GM12878 (cell line): Measurements from ENCODE around the gene CPNE4. TPM values are rescaled to one million over a fixed set of nuclear protein-coding genes. Genes with fewer than 3 reads are reported as not detected.
A peak's percentile ranks its signal among the peaks of the same experiment; 100 is the strongest.

Experiments
- ATAC-seq: fragments of 200-7000 bp; cut with Tn5 transposase; 3 replicates; pipeline ENCODE4 v1.9.1; 2020; ENCODE audit warnings: mild to moderate bottlenecking, moderate library complexity
- BruUV-seq: library from RNA; stranded (reverse); fragments of 400-500 nt; replicated peaks from 2 replicates; lab custom pipeline; 2021; lab: Mats Ljungman, UMichigan
- CTCF ChIA-PET: fragments of 300-600 bp; sonication (Branson Sonifier 250); formaldehyde crosslinking; extraction: SDS; loops from one replicate; lab custom pipeline; 2021; ENCODE audit warnings: inconsistent platforms; lab: Yijun Ruan, JAX
- POLR2A ChIA-PET: fragments of 350-600 bp; formaldehyde crosslinking; extraction: SDS; loops from one replicate; lab custom pipeline; 2021; ENCODE audit warnings: inconsistent platforms; lab: Charles Lee
- RAD21 ChIA-PET: fragments of 300-600 bp; sonication (Branson Sonifier 250); formaldehyde crosslinking; loops from one replicate; lab custom pipeline; 2023; ENCODE audit warnings: antibody characterized with exemption; ENCODE audit not compliant: unreplicated experiment; lab: Charles Lee
- SMC1A ChIA-PET: fragments of 300-600 bp; sonication (Branson Sonifier 250); formaldehyde crosslinking; loops from one replicate; lab custom pipeline; 2023; ENCODE audit not compliant: unreplicated experiment, uncharacterized antibody; lab: Charles Lee
- DNase-seq: peaks from one replicate; pipeline ENCODE4 v3.0.0-alpha.2; 2011; ENCODE audit warnings: low read depth, low spot score
- FAIRE-seq: peaks from 3 replicates; lab custom pipeline; 2011; peaks lifted over from hg19 to GRCh38; lab: Jason Lieb, UNC
- H2AFZ ChIP-seq: 2 replicates; pipeline ENCODE4 v1.6.0; 2011; ENCODE audit warnings: low read depth, low read length, control low read depth; ENCODE audit not compliant: control insufficient read depth
- H3K27ac ChIP-seq: 2 replicates; pipeline ENCODE4 v1.5.1; 2011; ENCODE audit warnings: control low read depth; ENCODE audit not compliant: control insufficient read depth, insufficient read depth
- H3K27me3 ChIP-seq, 2 experiments: replicated peaks in 1 of 2; 2 replicates each; pipeline versions ENCODE4 v1.6.0 to v1.6.1; 2011; ENCODE audit warnings: low read length in 1 of 2; ENCODE audit not compliant: control insufficient read depth in 2 of 2, insufficient read depth in 2 of 2
- H3K36me3 ChIP-seq, 2 experiments: 2 replicates each; pipeline ENCODE4 v1.5.1; 2011; ENCODE audit warnings: low read length in 1 of 2; ENCODE audit not compliant: control insufficient read depth in 2 of 2, insufficient read depth in 2 of 2
- H3K4me1 ChIP-seq: 2 replicates; pipeline ENCODE4 v1.6.1; 2011; ENCODE audit warnings: mild to moderate bottlenecking, low read length, moderate library complexity, mixed read lengths; ENCODE audit not compliant: control insufficient read depth, insufficient read depth
- H3K4me2 ChIP-seq: 2 replicates; pipeline ENCODE4 v1.6.0; 2011; ENCODE audit warnings: control low read depth; ENCODE audit not compliant: control insufficient read depth, insufficient read depth
- H3K4me3 ChIP-seq: fragments of 200-600 bp; sonication (generic); 2 replicates; pipeline ENCODE4 v1.5.1; 2016
- H3K79me2 ChIP-seq: 2 replicates; pipeline ENCODE4 v1.6.0; 2011; ENCODE audit warnings: low read length; ENCODE audit not compliant: control insufficient read depth, insufficient read depth
- H3K9ac ChIP-seq: 2 replicates; pipeline ENCODE4 v1.8.0; 2011; ENCODE audit warnings: low read length, control low read depth, mixed read lengths; ENCODE audit not compliant: control insufficient read depth, insufficient read depth
- H3K9me3 ChIP-seq: replicated peaks from 3 replicates; pipeline ENCODE4 v1.5.1; 2011; ENCODE audit warnings: mild to moderate bottlenecking, low read length; ENCODE audit not compliant: control insufficient read depth, insufficient read depth
- H4K20me1 ChIP-seq: 2 replicates; pipeline ENCODE4 v1.6.0; 2011; ENCODE audit not compliant: control insufficient read depth, insufficient read depth
- CHD1 ChIP-seq: IDR thresholded peaks from 2 replicates; pipeline ENCODE4 v1.6.1; 2012; ENCODE audit warnings: low read depth, low read length, improper control_type of control experiment
- CREB1 ChIP-seq: IDR thresholded peaks from 2 replicates; pipeline ENCODE4 v1.6.1; 2012; ENCODE audit warnings: low read depth, mild to moderate bottlenecking, inconsistent platforms
- MLLT1 ChIP-seq: fragments of 450-650 bp; IDR thresholded peaks from 2 replicates; pipeline ENCODE4 v1.6.1; 2016; ENCODE audit warnings: mild to moderate bottlenecking
- MYB ChIP-seq: fragments of 150-350 bp; IDR thresholded peaks from 2 replicates; pipeline ENCODE4 v1.6.1; 2014; ENCODE audit warnings: mild to moderate bottlenecking, low read depth, low read length, borderline replicate concordance
- PML ChIP-seq: IDR thresholded peaks from 2 replicates; pipeline ENCODE4 v1.6.1; 2012; ENCODE audit warnings: low read length, inconsistent platforms
- POLR2AphosphoS5 ChIP-seq: IDR thresholded peaks from 2 replicates; pipeline ENCODE4 v1.6.1; 2011; ENCODE audit warnings: mild to moderate bottlenecking, low read length, inconsistent platforms
- RCOR1 ChIP-seq: conservative IDR thresholded peaks from 2 replicates; pipeline ENCODE4 v1.6.1; 2012; ENCODE audit warnings: low read depth, low read length, improper control_type of control experiment
- RELA ChIP-seq: fragments of 450-650 bp; IDR thresholded peaks from 2 replicates; pipeline ENCODE4 v1.8.0; 2014; ENCODE audit warnings: borderline replicate concordance; ENCODE audit not compliant: partially characterized antibody
- TCF3 ChIP-seq: IDR thresholded peaks from 2 replicates; pipeline ENCODE4 v1.6.1; 2012; ENCODE audit warnings: low read depth, mild to moderate bottlenecking, low read length, borderline replicate concordance; ENCODE audit not compliant: insufficient read depth
- WGBS: methylation state at CpG from one replicate; pipeline ENCODE4 v1.1.6; 2016; ENCODE audit warnings: low lambda C conversion rate; ENCODE audit not compliant: insufficient replicate concordance, insufficient coverage; ENCODE audit errors: missing lambda C conversion rate; 5-methylcytosine and 5-hydroxymethylcytosine counted together
- in situ Hi-C: fragments of 300-500 bp; cut with MboI; formaldehyde crosslinking; loops from 9 replicates; pipeline ENCODE4 v1.14.3; 2018; ENCODE audit warnings: mixed read lengths
- intact Hi-C: fragments of 100-400 bp; cut with micrococcal nuclease; formaldehyde crosslinking; loops from one replicate; pipeline ENCODE4 v1.14.2; 2022; ENCODE audit not compliant: unreplicated experiment
- polyA plus RNA-seq, 11 experiments: library from polyadenylated mRNA; depleted of rRNA in 4 of 11; unstranded in 6 of 11; stranded (reverse) in 5 of 11; fragments of >200 nt; fragmentation: Nextera tagmentation in 4 of 11; fragmentation: Illumina TruSeq in 1 of 11; extraction: Ambion mirVana in 4 of 11; extraction: Trizol in 1 of 11; gene quantifications; 1 replicate in 1 of 11; 2 replicates in 10 of 11; pipeline versions ENCODE4 v1.2.1 to v1.2.3, GENCODE V29; 2011 to 2016; ENCODE audit warnings: inconsistent platforms in 2 of 11, missing spikeins in 2 of 11, low read depth in 1 of 11
- total RNA-seq, 4 experiments: library from RNA; depleted of rRNA in 3 of 4; stranded (reverse); fragments of >200 nt in 3 of 4; fragmentation: Illumina TruSeq in 1 of 4; extraction: Trizol in 1 of 4; gene quantifications; 2 replicates each; pipeline versions ENCODE4 v1.2.1 to v1.2.3, GENCODE V29; 2013 to 2021
- TF ChIP-seq, protein P1 (sequence below): fragments of 450-650 bp; formaldehyde crosslinking; IDR thresholded peaks from 2 replicates; pipeline ENCODE4 v1.4.0; 2022; ENCODE audit warnings: mild to moderate bottlenecking, moderate library complexity

CPNE4 gene
- total and polyA plus RNA-seq, 10 of the 15 experiments (the other 5 are each of a cell fraction or from before 2014, with no cell fraction given): 0.17 to 1.9 (median 0.48) TPM; not detected in 1

DNA sequence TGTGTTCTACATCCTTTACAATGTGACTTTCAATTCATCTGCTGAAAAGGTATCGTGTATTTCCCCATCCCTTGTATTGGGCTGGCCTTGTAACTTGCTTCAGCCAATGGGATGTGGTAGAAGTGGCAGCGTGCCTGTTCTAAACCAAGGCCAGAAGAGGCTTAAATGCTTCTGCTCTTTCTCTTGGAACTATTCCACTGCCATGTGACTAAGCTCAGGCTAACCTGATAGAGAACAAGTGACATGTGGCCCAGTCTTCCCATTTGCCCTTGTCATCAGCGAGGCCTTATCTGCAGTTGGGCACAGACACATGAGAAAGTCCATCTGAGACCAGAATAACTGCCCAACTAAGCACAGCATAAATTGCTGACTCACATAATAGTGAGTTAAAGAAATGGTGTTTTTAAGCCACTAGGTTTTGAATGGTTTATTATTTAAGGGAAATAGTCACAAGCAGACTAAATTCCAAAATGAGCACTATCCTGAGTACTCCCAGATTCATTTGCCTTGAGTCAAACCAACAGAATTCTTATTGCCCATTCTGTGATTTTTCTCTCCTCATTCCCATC is 230.2 kb downstream of the CPNE4 start:
- TF ChIP-seq TCF3 (no peak), RCOR1 (no peak), MLLT1 (no peak), CHD1 (no peak), RELA (no peak), PML (no peak), MYB (no peak), POLR2AphosphoS5 (no peak), CREB1 (no peak)
- TF ChIP-seq, protein P1, sequence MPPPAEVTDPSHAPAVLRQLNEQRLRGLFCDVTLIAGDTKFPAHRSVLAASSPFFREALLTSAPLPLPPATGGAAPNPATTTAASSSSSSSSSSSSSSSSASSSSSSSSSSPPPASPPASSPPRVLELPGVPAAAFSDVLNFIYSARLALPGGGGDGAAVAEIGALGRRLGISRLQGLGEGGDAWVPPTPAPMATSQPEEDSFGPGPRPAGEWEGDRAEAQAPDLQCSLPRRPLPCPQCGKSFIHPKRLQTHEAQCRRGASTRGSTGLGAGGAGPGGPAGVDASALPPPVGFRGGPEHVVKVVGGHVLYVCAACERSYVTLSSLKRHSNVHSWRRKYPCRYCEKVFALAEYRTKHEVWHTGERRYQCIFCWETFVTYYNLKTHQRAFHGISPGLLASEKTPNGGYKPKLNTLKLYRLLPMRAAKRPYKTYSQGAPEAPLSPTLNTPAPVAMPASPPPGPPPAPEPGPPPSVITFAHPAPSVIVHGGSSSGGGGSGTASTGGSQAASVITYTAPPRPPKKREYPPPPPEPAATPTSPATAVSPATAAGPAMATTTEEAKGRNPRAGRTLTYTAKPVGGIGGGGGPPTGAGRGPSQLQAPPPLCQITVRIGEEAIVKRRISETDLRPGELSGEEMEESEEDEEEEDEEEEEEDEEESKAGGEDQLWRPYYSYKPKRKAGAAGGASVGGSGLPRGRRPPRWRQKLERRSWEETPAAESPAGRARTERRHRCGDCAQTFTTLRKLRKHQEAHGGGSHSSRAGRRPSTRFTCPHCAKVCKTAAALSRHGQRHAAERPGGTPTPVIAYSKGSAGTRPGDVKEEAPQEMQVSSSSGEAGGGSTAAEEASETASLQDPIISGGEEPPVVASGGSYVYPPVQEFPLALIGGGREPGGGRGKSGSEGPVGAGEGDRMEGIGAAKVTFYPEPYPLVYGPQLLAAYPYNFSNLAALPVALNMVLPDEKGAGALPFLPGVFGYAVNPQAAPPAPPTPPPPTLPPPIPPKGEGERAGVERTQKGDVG (CRISPR knock-in tag): no peak
- POLR2A ChIA-PET: no interaction called here
- no peak overlapping the region for H3K9ac ChIP-seq
- in situ Hi-C loops (no loop called here), intact Hi-C loops (no loop called here)
- BruUV-seq: no TSS peak
- H3K4me1 ChIP-seq: no peaks in the 10 kb centered on the region
- no peak overlapping the region for H3K4me2 ChIP-seq
- H3K27ac ChIP-seq: no peak overlapping the region
- RAD21 ChIA-PET: interaction anchor here (3.1 kb wide), 1 partner anchor 9 kb away, joined by 25 read pairs; no protein-coding TSS in a partner anchor
- ATAC-seq: peak; percentile 12; the same call in 2 of the 3 replicates
- no peaks in the 10 kb centered on the region for H3K9me3 ChIP-seq
- CTCF ChIA-PET: interaction anchor here (1.2 to 2.6 kb wide), 2 partner anchors 10 to 225 kb away, joined by 5 to 18 read pairs; no protein-coding TSS in a partner anchor
- H3K36me3 ChIP-seq: no peaks in the 10 kb centered on the region
- DNase-seq: no peak
- WGBS: 0% methylated on average over 3 of the region's 3 CpGs
- H3K79me2 ChIP-seq: no peaks in the 10 kb centered on the region
- FAIRE-seq: no peak
- SMC1A ChIA-PET: interaction anchor here (1.0 to 3.6 kb wide), 2 partner anchors 9 to 200 kb away, joined by 3 to 31 read pairs; no protein-coding TSS in a partner anchor
- H3K27me3 ChIP-seq: no peaks in the 10 kb centered on the region
- no peaks in the 10 kb centered on the region for H4K20me1 ChIP-seq
- H2AFZ ChIP-seq: no peak overlapping the region
- H3K4me3 ChIP-seq: no peak overlapping the region
